Stimulated activated CD4-positive, alpha-beta T cell treated with anti-CD3 and anti-CD28 coated beads, Interleukin-12 subunit alpha, Interleukin-12 subunit beta, amount 100 ng/mL, for 48 hours (primary cell): Measurements from ENCODE around the gene PBRM1.
A peak's percentile ranks its signal among the peaks of the same experiment; 100 is the strongest.
"Not testable (repeated sequence)": the region's sequence is repeated elsewhere in the genome, so short reads cannot be mapped to it uniquely, and the experiment has no call there.

ENCODE experiments used
- DNase-seq, 3 donors: peaks; one replicate each; pipeline ENCODE4 v3.0.0-alpha.2; 2020; ENCODE audit warnings: low read depth in 2 of 3, low spot score in 1 of 3

PBRM1 gene

DNA sequence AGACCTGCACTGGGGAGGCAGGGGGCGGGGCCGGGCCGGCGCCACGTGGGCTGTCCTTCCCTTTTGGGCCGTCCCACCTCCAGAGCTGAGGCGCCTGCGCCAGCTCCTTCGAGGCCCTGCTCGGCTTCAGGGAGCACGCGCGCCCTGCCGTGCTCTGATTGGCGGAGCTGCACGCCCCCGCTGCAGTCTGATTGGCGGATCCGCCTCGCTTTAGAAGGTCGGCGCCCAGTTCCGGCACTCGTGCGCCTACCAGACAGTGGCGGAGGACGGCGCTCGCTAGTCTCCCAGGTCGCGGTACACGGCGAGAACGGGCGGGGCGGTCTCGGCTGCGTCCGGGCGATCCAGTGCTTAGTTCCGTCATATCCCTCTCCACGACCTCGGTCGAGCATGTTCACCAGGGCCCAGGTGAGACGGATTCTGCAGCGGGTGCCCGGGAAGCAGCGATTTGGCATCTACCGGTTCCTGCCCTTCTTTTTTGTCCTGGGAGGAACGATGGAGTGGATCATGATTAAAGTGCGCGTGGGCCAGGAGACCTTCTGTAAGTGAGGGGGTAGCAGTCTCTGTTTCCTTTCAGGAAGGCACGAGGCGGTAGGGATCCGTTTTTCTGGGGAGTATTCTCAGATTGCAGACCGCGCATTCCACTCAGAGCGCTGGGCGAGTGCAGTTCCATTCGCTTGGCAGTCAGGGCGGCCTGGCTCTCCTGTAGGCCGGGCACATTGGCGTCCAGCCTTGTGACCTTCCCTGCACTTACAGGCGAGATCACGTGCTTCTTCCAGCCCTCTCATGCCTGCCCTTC is 149.1 kb downstream of the PBRM1 start, which contains the start of gene UQCC5:
Gene UQCC5 (plus strand): TSS at position 237 of the 796 bp plus-strand sequence. CDS start 151 bp downstream, at position 388.
- peak; percentile 94 to 97 (median 97) for DNase-seq

DNA sequence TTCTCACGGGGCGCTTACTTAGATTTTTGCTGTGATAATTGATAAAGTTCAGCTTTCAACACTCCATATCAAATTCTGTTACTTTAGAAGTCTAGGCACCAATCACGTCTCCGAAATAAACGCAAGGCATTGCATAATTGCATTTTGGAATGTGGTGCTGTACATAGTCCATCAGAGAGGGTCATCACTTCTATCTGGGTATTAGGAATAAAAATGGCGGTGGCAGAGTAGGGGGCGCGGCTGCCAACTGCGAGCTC is 149.7 kb downstream of the PBRM1 start:
- DNase-seq, result no peak

DNA sequence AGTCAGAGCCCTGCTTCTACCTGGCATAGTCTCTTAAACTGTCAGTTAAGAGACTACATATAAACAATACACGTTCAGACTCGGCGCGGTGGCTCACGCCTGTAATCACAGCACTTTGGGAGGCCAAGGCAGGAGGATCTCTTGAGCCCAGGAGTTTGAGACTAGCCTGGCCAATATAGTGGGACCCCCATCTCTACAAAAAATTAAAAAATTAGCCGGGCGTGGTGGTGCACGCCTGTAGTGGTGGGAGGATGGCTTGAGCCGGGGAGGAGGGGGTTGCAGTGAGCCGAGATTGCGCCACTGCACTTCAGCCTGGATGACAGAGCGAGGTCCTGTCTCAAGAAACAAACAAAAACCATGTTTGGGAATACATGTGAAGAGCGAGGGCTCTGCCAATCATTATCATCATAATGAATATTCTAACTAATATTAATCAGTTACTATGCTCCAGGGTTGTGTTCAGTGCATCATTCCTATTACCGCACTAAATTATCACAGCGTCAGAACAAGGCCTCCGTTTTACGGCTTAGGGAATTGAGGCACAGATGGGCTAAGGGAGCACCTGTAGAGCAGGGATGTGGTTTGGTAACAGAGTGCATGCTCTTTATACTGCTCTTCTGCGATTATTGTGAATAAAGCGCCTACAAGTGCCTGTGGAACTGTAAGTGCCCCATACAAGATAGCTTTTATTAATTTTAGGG is 150.2 kb downstream of the PBRM1 start:
- no peak for DNase-seq

DNA sequence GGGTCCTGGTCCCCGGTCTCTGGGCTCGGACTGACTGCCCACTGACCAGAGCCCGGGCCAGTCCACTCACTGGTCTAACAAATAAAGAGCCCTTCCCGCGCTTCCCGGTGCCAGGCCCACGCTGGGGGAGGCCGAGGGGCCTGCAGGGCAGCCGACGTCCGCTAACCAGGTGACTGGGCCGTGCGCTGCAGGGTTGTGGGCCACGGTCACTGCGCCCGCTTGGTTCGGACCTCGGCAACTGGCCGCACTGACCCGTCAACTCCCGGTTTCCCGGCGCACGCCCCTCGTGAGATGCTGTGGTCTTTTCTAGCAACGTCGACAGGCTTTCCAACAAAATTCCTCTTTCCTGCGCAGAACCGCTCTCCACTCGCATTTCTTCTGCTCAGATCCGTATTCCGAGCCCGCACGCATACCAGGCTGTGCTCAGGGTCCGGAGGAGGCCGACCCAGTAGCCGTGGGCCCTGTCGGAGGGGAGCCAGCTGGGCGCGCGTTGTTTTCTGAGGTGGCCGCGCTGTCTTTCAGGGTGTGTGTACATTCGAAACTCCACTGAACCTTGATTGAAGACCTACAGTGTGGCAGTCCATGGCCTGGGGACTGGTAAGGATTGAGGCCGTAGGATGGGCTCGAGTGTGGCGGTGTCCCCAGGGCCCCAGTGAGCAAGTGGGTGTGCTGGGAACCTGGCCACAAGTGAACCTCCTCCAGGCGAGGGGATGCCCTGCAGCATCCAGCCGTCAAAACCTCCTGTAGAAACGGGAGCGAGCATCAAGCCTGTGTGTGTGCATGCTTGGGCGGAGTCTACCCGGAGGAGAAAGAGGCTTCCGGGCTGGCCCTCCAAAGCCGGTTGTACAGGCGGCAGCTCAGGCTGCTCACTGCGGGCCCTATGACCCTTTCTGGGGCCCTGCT is 151.2 kb downstream of the PBRM1 start:
- no peak for DNase-seq

DNA sequence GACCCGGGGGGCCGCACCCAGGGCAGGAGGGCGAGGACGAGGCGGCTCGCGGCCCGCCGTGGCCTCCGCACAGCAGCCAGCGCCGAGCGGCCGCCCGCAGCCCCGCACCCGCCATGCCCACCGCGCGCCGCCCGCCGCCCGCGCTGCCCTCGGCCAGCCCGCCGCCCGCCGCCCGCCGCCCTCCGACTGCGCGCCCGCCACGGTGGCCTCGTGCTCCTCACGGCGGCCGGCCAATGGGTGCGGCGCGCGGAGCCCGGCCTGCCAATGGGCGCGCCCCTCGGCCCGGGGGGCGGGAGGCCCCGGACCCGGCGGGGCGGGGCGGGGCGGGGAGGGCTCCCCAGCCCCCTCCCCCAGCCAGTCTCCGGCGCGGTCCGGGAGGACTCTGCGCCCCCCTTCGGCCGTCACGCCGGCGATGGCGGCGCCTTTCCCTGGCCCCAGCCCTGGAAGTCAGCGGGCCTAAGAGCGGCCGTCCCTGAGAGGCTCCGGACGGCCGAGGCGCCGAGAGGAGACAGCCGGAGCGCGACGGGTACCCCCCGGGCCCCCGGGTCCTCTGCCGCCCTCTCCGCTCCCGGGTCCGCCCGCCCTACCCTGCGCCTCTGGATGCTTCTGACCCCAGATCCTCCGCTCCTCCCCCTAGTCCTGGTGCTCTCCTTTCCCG is 152.0 kb downstream of the PBRM1 start, which contains the start of gene NT5DC2:
Gene NT5DC2 (minus strand): TSS at position 235 of the 658 bp plus-strand sequence. CDS start 120 bp downstream, at position 115.
- DNase-seq, result peak in 2 of 3 donors; percentile 32 to 64

DNA sequence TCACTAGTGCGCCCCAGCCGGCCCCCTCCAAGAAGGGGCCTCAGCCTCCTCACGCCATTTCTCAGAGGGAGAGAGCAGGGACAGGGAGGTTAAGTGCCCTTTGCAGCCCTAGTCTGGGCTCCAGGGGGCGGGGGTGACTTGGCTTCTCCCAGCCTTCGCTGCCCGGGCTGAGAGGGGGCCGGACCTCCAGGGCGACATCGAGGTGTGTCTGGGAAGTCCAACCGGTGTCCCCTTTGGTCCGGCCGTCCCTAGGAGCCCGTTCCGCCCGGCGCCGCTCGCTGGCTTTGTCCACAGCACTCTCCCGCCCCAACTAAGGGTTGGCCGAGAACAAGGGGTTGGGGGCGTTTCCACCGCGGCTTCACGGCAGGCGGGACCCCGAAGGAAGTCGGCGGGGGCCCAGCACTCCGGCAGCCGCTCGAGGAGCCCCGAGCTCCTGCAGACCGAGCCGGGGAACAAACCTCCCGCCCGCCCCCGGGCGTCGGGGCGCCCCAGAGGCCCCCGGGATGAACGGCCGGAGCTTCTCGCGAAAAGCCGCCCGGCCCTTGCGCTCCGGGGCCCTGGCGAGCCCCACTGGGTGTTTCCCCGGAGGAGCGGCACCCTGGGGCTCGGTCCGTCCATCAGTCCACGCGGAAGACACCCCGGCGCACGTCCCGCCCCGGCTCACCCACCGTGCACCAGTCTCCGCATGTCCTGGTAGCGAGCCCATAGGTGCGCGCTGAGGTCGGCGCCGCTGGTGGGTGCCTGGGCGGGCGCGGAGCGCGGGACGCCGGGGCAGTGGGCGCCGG is 152.7 kb downstream of the PBRM1 start:
- no peak for DNase-seq

DNA sequence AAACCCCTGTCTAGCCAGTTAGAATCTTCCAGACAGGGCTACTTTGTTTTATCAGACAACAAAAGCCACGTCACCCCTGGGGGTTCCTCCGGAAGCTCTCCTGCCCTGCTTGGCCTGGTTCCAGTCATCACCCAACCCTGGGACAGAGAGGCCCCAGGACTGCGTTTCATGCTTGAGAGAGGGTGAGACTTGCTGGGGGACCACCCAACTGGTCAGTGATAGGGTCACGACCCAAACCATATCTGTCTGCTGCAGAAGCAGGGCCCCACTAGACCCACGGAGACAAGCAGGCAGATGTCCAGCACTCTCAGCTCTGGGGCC is 153.2 kb downstream of the PBRM1 start:
- DNase-seq, result no peak

DNA sequence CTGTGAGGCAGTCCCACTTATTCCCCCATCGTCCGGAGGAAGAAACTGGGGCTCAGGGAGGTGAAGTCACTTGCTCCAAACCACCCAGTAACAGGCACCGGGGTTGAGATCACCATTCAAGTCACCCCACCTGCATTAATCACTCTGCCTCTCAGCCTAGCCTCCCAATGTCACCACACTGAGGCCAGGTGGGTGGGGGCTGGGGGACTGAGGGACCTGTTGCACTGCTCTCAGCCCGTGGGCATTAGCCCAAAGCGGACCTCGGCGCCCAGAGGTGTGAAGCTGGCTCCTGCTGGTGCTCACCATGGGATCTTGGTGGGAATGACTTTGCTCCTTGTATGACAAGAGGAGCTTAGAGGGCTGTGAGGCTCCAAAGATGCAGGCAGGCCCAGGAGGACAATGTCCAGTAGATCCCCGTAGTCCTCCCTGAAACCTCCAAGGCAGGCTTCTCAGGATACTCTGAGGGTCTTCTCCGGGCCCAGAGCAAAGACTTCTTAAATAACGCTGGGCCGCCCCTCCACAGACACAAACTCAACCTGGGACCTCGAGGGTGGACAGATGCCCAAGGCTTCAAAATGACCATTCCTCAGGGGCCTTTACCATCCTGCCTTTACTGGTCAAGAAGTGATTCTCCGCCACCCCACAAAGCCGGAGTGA is 153.7 kb downstream of the PBRM1 start:
- DNase-seq, result no peak

DNA sequence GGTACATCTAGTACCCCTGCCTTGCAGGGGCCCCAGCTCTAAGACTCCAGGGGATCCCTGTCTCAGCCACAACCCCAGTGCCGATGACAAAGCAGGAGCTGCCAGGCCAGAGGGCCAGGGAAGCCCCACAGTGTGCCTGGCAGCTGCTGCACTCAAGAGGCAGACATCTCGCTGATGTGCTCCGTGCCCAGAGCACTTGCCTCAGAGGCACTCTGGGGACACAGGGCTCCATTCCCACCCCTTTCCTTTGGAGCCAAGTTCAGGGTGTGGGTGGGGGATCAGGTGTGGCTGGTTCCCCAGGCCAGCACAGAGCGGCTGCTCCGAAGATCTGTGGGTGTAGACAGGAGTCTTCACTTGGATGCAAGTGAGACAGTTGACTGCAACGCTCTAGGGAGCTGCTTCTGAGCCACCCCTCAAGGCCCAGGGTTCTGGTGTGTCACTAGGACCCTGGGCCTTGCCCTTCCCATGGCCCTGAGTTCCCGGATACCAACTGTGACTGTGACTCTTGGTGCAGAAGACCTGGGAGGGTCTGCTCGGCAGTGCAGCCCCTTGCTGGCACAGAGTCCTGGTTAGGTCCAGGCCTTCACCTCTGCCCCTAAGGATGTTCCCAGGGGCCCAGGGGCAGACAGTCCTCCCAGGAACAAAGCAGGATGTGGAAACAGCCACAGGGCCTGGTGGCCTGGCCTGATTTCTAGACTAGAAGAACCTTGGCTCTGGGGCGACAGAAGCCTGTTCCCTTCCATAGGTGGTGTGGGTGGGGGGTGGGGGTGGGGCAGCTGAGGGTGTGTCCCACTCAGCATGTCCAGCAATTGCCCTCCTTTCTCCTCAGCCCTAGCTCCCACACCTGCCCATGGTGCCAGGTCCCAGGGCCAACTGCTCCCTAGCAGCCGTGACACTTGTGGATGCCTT is 154.5 kb downstream of the PBRM1 start:
- DNase-seq, result no peak

DNA sequence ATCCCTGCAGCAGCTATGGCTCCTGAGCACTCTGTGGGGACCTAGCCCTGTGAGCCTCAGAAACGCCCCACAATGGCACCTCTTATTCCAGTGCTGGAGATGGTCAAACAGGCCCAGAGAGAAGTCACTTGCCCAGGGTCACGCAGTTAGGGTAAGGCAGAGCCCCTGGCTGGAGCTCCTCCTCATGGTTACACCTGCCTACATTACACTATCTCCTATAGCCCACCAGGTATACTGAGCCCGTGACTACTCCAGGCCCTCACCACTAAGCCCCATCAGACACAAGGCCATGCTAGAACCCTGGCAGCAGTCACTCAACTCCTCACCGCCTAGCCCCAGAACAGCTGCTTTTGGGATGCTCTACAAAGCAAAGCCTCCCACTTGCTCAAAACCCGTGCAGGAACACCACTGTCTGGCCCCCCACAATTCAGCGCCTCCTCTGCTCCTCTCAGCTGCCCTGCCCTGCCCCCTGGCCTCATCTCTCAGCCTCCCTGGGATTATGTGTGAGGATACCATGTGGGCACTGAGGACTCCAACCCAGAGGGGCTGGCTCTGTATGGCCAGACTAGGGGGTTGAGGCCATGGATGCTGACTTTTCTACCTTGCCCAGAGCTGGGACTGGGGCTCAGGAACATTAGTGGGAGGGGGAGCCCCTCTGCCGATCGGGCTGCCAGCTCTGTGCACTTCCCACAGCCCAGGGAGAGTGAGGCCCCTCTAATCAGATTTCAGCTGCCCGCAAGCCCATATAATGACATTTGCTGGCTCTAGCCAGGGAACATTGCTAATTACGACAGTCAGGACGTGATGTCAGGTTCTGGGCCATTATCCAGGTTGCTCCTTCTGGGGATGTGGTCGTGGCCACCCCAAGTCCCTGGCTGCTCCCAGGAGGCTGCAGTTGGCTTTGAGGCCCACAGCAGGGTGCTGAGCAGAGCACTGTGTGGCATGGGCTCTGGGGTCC is 156.1 kb downstream of the PBRM1 start:
- no peak for DNase-seq

DNA sequence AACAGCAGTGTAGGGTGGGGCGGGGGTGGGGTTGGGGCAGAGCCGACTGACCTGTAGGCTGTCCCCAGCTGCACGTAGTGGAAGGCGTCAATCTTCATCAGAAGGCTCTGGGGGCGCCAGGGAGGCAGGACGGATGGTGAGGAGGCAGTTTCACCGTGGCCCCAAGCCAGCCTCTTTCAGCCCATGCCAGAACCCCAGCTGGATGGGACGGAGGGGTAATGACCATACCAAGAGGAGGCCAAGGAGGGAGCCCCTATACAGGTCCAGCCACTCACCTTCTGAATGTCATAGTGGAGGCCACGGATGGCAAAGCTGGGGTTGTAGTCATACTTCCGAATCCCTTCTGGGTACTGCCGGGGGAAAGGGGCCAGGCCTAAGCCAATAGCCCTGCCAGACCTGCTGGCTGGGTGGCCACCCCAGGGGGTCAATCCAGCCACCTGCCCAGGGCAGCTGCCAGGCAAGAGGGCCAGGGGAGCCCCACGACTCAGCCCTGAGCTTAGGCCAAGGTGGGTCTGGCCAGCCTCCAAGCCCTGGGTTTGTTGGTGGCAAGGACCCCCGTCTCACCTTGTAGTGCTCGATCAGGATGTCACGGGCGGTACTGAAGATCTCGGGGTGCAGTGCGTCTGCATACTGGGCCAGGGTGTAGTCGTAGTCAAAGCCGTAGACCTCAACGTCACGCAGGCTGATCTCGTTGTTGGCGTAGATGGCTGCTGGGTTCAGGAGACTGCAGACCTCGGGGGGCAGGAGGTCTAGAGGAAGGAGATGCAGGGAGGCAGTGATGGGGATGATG is 156.9 kb downstream of the PBRM1 start:
- no peak for DNase-seq

DNA sequence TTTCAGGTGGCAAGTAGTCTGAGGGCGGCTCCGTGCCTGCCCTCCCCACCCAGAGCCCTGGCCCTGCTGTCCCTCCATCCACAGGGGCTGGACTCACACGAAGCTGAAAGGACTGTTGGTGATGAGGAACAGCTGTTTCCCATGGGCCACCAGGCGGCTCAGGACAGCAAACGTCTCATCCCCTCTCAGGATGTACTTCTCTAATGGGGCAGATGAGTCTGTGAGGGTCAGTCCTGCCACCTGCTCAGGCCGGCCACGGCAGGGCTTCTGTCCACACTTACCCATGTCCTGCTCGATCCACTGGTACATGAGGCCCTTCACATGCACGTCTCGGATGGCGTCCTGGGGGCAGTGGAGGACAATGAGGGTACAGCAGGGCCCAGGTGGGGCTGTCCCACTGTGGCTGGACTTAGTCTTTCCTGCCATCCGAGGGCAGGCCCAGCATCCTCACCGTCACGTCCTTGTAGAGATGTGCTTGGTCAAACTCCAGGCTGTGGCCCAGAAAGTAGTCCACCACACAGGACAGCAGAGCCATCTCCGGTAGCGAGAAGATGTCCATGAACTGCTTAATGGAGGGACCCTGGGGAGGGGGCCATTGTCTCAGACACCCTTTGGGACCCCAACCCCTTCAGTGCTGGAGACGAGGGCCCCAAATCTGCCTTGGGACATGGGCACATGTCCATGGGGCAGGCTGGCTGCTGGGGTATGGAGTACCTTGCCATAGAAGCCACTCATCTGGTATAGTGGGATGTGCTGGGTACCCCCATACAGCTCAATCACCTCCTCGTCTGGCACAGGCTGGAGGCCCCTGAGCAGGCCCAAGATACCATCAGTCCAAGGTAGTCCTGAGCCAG is 157.8 kb downstream of the PBRM1 start:
- DNase-seq, result no peak

DNA sequence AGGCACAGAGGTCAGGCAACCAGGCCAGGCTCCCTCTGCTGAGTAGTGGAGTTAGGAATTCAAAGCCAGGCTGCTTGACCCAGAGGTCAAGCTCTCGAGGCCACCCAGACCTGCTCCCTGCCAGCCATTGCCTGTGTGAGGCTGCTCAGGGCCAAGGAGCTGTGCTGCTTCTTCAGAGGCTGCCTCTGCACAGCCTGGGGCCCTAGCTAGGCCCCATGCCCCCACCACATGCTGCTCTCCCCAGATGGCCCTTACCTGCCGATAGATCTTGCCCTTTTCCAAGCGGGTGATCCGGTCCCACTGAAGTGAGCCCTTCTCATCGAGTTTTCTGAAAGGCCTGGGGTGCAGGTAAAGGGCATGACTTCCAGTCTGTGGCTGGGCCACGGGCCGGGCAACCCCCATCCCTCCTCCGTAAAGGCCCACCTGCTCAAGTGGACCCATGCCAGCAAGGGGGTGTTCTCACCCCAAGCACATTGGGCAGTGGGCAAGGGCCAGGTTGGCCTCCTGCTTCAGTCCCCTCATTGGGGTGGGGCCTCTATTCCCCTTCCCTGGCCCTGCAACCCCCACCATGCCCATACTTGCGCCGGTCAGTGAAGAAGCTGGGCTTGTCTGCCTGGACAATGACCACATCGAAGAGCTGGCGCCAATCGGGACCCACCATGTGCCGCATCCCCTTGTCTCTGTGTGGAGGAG is 158.5 kb downstream of the PBRM1 start:
- DNase-seq, result no peak

DNA sequence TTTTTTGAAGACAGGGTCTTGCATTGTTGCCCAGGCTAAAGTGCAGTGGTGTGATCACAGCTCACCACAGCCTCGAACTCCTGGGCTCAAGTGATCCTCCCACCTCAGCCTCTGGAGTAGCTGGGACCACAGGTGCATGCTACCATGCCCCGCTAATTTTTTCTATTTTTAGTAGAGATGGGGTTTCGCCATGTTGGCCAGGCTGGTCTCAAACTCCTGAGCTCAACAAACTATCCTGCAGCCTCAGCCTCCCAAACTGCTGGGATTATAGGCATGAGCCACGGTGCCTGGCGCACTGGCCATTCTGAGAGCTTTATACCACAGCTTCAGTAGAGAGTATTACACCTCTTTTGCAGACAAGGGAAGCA is 159.1 kb downstream of the PBRM1 start:
- not testable (repeated sequence) for DNase-seq
